ENCODE results near the gene RAI1.
A peak's percentile ranks its signal among the peaks of the same experiment; 100 is the strongest.

Gene RAI1

GRCh38 chr17:17792037-17792550, 110.8 kb downstream of the RAI1 start:
- H3K4me3 ChIP-seq (ENCODE audit: low read depth, low read length): no peak overlapping the region
- DNase-seq: no peak
- TF ChIP-seq CTCF (IDR thresholded peaks at IDR 0.05; ENCODE audit: low read depth, low read length, missing control alignments): no peak
- in situ Hi-C loops (cut with HindIII; ENCODE audit: low pct_ligation_motif_present, low sequenced_read_pairs): no loop called here
- no peaks in the 10 kb centered on the region for H3K27me3 ChIP-seq (replicated peaks)
- no peak overlapping the region for H3K27ac ChIP-seq
- H3K36me3 ChIP-seq (replicated peaks): peaks cover 30% of the 10 kb centered on the region

GRCh38 chr17:17792551-17793377, 111.5 kb downstream of the RAI1 start:
- Histone ChIP-seq H3K36me3 (replicated peaks) (peaks cover 36% of the 10 kb centered on the region), H3K27ac (no peak overlapping the region), H3K4me3 (ENCODE audit: low read depth, low read length) (no peak overlapping the region), H3K27me3 (replicated peaks) (no peaks in the 10 kb centered on the region)
- in situ Hi-C loops (cut with HindIII; ENCODE audit: low pct_ligation_motif_present, low sequenced_read_pairs): no loop called here
- DNase-seq: peak; percentile 53
- no peak for TF ChIP-seq CTCF (IDR thresholded peaks at IDR 0.05; ENCODE audit: low read depth, low read length, missing control alignments)

GRCh38 chr17:17793378-17794214, 112.3 kb downstream of the RAI1 start:
- H3K36me3 ChIP-seq (replicated peaks): peaks cover 42% of the 10 kb centered on the region

GRCh38 chr17:17794382-17794781, 113.1 kb downstream of the RAI1 start:
- in situ Hi-C loops (cut with HindIII; ENCODE audit: low pct_ligation_motif_present, low sequenced_read_pairs): no loop called here
- Histone ChIP-seq H3K27ac (no peak overlapping the region), H3K4me3 (ENCODE audit: low read depth, low read length) (no peak overlapping the region), H3K36me3 (replicated peaks) (peaks cover 50% of the 10 kb centered on the region), H3K27me3 (replicated peaks) (no peaks in the 10 kb centered on the region)
- no peak for TF ChIP-seq CTCF (IDR thresholded peaks at IDR 0.05; ENCODE audit: low read depth, low read length, missing control alignments)
- no peak for DNase-seq

More at GRCh38 chr17:17793378-17794214, 112.3 kb downstream of the RAI1 start:
- Histone ChIP-seq H3K27me3 (replicated peaks) (no peaks in the 10 kb centered on the region), H3K27ac (no peak overlapping the region), H3K4me3 (ENCODE audit: low read depth, low read length) (no peak overlapping the region)
- in situ Hi-C loops (cut with HindIII; ENCODE audit: low pct_ligation_motif_present, low sequenced_read_pairs): no loop called here
- DNase-seq: no peak
- no peak for TF ChIP-seq CTCF (IDR thresholded peaks at IDR 0.05; ENCODE audit: low read depth, low read length, missing control alignments)

GRCh38 chr17:17795296-17795695, 114.0 kb downstream of the RAI1 start:
- Histone ChIP-seq H3K27ac (no peak overlapping the region), H3K4me3 (ENCODE audit: low read depth, low read length) (no peak overlapping the region), H3K27me3 (replicated peaks) (no peaks in the 10 kb centered on the region), H3K36me3 (replicated peaks) (peaks cover 55% of the 10 kb centered on the region)
- DNase-seq: no peak
- no peak for TF ChIP-seq CTCF (IDR thresholded peaks at IDR 0.05; ENCODE audit: low read depth, low read length, missing control alignments)
- in situ Hi-C loops (cut with HindIII; ENCODE audit: low pct_ligation_motif_present, low sequenced_read_pairs): no loop called here
